ENCODE measurements around the gene OTUD3.

DNA sequence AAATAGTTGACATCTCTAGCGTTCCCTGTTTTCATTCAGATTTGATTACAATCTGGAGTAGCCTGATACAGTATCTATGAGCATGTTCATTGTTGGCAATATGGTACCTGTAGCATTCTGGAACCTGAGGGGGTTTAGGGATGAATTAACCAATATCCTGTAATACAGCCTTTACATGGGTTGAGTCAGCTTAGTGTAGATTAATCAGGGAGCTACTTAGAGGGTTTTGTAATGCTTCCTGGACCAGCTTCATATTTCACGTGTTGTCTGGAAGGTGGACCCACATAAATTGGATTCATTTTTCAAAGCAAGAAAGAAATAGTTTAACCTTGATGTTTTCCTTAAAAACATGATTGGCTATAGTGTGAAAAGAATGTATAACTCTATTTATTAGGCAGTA is 3.6 kb downstream of the OTUD3 start:
- TF ChIP-seq, protein P1, sequence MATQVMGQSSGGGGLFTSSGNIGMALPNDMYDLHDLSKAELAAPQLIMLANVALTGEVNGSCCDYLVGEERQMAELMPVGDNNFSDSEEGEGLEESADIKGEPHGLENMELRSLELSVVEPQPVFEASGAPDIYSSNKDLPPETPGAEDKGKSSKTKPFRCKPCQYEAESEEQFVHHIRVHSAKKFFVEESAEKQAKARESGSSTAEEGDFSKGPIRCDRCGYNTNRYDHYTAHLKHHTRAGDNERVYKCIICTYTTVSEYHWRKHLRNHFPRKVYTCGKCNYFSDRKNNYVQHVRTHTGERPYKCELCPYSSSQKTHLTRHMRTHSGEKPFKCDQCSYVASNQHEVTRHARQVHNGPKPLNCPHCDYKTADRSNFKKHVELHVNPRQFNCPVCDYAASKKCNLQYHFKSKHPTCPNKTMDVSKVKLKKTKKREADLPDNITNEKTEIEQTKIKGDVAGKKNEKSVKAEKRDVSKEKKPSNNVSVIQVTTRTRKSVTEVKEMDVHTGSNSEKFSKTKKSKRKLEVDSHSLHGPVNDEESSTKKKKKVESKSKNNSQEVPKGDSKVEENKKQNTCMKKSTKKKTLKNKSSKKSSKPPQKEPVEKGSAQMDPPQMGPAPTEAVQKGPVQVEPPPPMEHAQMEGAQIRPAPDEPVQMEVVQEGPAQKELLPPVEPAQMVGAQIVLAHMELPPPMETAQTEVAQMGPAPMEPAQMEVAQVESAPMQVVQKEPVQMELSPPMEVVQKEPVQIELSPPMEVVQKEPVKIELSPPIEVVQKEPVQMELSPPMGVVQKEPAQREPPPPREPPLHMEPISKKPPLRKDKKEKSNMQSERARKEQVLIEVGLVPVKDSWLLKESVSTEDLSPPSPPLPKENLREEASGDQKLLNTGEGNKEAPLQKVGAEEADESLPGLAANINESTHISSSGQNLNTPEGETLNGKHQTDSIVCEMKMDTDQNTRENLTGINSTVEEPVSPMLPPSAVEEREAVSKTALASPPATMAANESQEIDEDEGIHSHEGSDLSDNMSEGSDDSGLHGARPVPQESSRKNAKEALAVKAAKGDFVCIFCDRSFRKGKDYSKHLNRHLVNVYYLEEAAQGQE (IDR thresholded peaks at IDR 0.05; ENCODE audit: insufficient replicate concordance, low read depth), result no peak
- TF ChIP-seq, protein P2, sequence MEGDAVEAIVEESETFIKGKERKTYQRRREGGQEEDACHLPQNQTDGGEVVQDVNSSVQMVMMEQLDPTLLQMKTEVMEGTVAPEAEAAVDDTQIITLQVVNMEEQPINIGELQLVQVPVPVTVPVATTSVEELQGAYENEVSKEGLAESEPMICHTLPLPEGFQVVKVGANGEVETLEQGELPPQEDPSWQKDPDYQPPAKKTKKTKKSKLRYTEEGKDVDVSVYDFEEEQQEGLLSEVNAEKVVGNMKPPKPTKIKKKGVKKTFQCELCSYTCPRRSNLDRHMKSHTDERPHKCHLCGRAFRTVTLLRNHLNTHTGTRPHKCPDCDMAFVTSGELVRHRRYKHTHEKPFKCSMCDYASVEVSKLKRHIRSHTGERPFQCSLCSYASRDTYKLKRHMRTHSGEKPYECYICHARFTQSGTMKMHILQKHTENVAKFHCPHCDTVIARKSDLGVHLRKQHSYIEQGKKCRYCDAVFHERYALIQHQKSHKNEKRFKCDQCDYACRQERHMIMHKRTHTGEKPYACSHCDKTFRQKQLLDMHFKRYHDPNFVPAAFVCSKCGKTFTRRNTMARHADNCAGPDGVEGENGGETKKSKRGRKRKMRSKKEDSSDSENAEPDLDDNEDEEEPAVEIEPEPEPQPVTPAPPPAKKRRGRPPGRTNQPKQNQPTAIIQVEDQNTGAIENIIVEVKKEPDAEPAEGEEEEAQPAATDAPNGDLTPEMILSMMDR (IDR thresholded peaks at IDR 0.05; ENCODE audit: insufficient read depth, low read length), result no peak

All from HL-60 (cell line).